ENCODE measurements around the gene PBX3. TPM values are rescaled to one million over a fixed set of nuclear protein-coding genes. Genes with fewer than 3 reads are reported as not detected.

PBX3 gene
- total RNA-seq, 2 experiments from 2014 or later: 40.8 to 54.6 TPM

DNA sequence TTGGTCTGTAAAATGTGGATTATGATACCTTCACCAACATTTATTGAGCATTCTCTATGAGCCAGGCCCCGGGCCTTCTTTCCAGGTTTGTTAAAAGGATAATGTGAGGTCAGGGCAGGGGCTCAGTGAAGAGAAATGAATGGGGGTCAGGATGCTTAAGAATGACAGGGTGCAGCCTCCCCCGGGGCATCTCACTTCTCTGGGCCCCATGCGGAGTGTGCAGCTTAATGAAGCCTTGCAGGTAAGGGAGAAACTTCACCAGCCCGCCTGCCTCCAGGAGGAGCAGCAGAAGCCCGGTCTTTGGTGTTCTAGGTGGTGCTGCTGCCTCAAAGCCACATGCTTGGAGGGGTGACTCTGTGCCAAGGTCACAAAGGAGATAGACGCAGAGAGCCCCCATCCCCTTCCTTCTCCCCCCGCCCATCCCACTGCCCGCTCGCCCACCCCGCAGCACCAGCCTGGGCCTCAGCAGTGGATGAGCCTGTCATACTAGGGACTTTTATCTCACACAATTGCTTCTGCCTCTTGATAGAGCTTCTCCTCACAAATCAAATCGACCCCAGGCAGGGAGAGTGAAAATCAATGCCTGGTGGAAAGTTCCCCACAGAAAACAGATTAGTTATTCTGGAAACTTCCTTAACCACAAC lies 244.8 kb downstream of the PBX3 start:
- Histone ChIP-seq H3K4me2 (ENCODE audit: low read length) (no peak overlapping the region), H3K79me2 (ENCODE audit: insufficient read depth, low read depth, low read length) (no peaks in the 10 kb centered on the region), H3K27ac (ENCODE audit: low read depth, low read length, poor library complexity, severe bottlenecking) (no peak overlapping the region), H2AFZ (ENCODE audit: low read length) (no peak overlapping the region), H3K4me3 (ENCODE audit: low read depth, low read length, poor library complexity, severe bottlenecking) (no peak overlapping the region), H3K4me1 (ENCODE audit: insufficient read depth, low read length, poor library complexity, severe bottlenecking) (no peaks in the 10 kb centered on the region), H3K36me3 (ENCODE audit: insufficient read depth, low read length) (no peaks in the 10 kb centered on the region), H4K20me1 (ENCODE audit: insufficient read depth, low read length) (no peaks in the 10 kb centered on the region), H3K9me3 (ENCODE audit: low read length) (no peaks in the 10 kb centered on the region), H3K9me2 (ENCODE audit: insufficient read depth, low read length) (no peaks in the 10 kb centered on the region)
- CTCF ChIA-PET (ENCODE audit: unreplicated experiment): no interaction called here
- intact Hi-C loops (cut with micrococcal nuclease; ENCODE audit: unreplicated experiment): no loop called here
- POLR2A ChIA-PET: no interaction called here
- no TSS peak for BruUV-seq (replicated peaks)
- TF ChIP-seq EZH2phosphoT487 (IDR thresholded peaks at IDR 0.05; ENCODE audit: borderline replicate concordance, low read depth, low read length) (no peak), CTCF (conservative IDR thresholded peaks at IDR 0.05; ENCODE audit: low read length) (no peak)
- no peak for DNase-seq (ENCODE audit: low spot score)

DNA sequence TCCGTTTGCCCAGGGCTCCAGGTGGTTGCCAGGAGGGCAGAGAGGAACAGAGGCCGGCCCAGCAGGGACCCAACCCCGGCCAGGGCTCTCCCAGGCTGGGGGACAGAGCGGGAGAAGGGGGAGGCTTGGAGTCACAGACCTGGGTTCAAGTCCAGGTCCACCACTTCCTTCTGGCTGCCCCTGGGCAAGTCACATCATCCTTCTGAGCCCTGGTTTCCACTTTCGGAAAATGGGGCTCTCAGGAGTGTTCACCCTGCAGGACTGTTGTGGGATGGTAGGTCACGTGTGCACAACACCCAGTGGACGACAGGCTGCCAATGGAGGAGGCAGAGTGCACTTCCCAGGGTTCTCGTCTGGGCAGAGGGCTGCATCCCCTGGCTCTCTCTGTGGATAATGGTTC lies 245.4 kb downstream of the PBX3 start:
- Histone ChIP-seq H3K36me3 (ENCODE audit: insufficient read depth, low read length) (no peaks in the 10 kb centered on the region), H3K4me1 (ENCODE audit: insufficient read depth, low read length, poor library complexity, severe bottlenecking) (no peaks in the 10 kb centered on the region), H3K9me3 (ENCODE audit: low read length) (no peaks in the 10 kb centered on the region), H3K4me3 (ENCODE audit: low read depth, low read length, poor library complexity, severe bottlenecking) (no peak overlapping the region), H4K20me1 (ENCODE audit: insufficient read depth, low read length) (no peaks in the 10 kb centered on the region), H3K9me2 (ENCODE audit: insufficient read depth, low read length) (no peaks in the 10 kb centered on the region), H3K4me2 (ENCODE audit: low read length) (no peak overlapping the region), H2AFZ (ENCODE audit: low read length) (no peak overlapping the region), H3K27ac (ENCODE audit: low read depth, low read length, poor library complexity, severe bottlenecking) (no peak overlapping the region), H3K79me2 (ENCODE audit: insufficient read depth, low read depth, low read length) (no peaks in the 10 kb centered on the region)
- ChIA-PET CTCF (ENCODE audit: unreplicated experiment) (no interaction called here), POLR2A (no interaction called here)
- no TSS peak for BruUV-seq (replicated peaks)
- DNase-seq (ENCODE audit: low spot score): no peak
- intact Hi-C loops (cut with micrococcal nuclease; ENCODE audit: unreplicated experiment): no loop called here
- no peak for TF ChIP-seq EZH2phosphoT487 (IDR thresholded peaks at IDR 0.05; ENCODE audit: borderline replicate concordance, low read depth, low read length)

GRCh38 chr9:125993466-125993865 lies 246.3 kb downstream of the PBX3 start:
- DNase-seq (ENCODE audit: low spot score): no peak
- H3K36me3 ChIP-seq (ENCODE audit: insufficient read depth, low read length): no peaks in the 10 kb centered on the region
- BruUV-seq (replicated peaks): no TSS peak

More at GRCh38 chr9:125993466-125993865, 246.3 kb downstream of the PBX3 start:
- Histone ChIP-seq H4K20me1 (ENCODE audit: insufficient read depth, low read length) (no peaks in the 10 kb centered on the region), H3K79me2 (ENCODE audit: insufficient read depth, low read depth, low read length) (no peaks in the 10 kb centered on the region), H2AFZ (ENCODE audit: low read length) (no peak overlapping the region), H3K4me1 (ENCODE audit: insufficient read depth, low read length, poor library complexity, severe bottlenecking) (no peaks in the 10 kb centered on the region), H3K4me2 (ENCODE audit: low read length) (no peak overlapping the region), H3K27ac (ENCODE audit: low read depth, low read length, poor library complexity, severe bottlenecking) (no peak overlapping the region), H3K4me3 (ENCODE audit: low read depth, low read length, poor library complexity, severe bottlenecking) (no peak overlapping the region), H3K9me3 (ENCODE audit: low read length) (no peaks in the 10 kb centered on the region), H3K9me2 (ENCODE audit: insufficient read depth, low read length) (no peaks in the 10 kb centered on the region)
- ChIA-PET POLR2A (no interaction called here), CTCF (ENCODE audit: unreplicated experiment) (no interaction called here)
- intact Hi-C loops (cut with micrococcal nuclease; ENCODE audit: unreplicated experiment): no loop called here
- TF ChIP-seq CTCF (conservative IDR thresholded peaks at IDR 0.05; ENCODE audit: low read length): no peak
- no peak for TF ChIP-seq EZH2phosphoT487 (IDR thresholded peaks at IDR 0.05; ENCODE audit: borderline replicate concordance, low read depth, low read length)

Measured in OCI-LY7 (cell line).